SK-N-SH treated with all-trans-retinoic acid at 6 μM for 48 hours (cell line): ENCODE measurements around the gene DMRTC2.

Experiments used
- CREB5 ChIP-seq: fragments of 250-450 bp; sonication (Bioruptor Pico); IDR thresholded peaks from 2 replicates; pipeline ENCODE4 v1.5.1; 2020; ENCODE audit warnings: low read depth, mild to moderate bottlenecking, moderate library complexity
- GLIS3 ChIP-seq: fragments of 250-450 bp; sonication (Bioruptor Pico); IDR thresholded peaks from 2 replicates; pipeline ENCODE4 v1.5.0; 2020; ENCODE audit warnings: mild to moderate bottlenecking, moderate library complexity
- PPARA ChIP-seq: fragments of 250-450 bp; sonication (Bioruptor Pico); IDR thresholded peaks from 2 replicates; pipeline ENCODE4 v1.5.0; 2020; ENCODE audit warnings: mild to moderate bottlenecking, borderline replicate concordance
- TCF4 ChIP-seq: fragments of 250-450 bp; sonication (Bioruptor Pico); IDR thresholded peaks from 2 replicates; pipeline ENCODE4 v1.8.0; 2021; ENCODE audit warnings: mild to moderate bottlenecking, moderate library complexity, borderline replicate concordance
- ZNF8 ChIP-seq: fragments of 450-650 bp; formaldehyde crosslinking; IDR thresholded peaks from 2 replicates; pipeline ENCODE4 v1.5.0; 2020; ENCODE audit warnings: mild to moderate bottlenecking, moderate library complexity
- TF ChIP-seq, protein P1 (sequence below): fragments of 250-450 bp; sonication (Bioruptor Pico); IDR thresholded peaks from 2 replicates; pipeline ENCODE4 v1.5.0; 2020; ENCODE audit warnings: mild to moderate bottlenecking, moderate library complexity

GRCh38 chr19:41895745-41896580 lies 51.1 kb downstream of the DMRTC2 start:
- TF ChIP-seq ZNF8 (CRISPR knock-in tag) (no peak), TCF4 (CRISPR knock-in tag) (no peak), PPARA (CRISPR knock-in tag) (no peak), GLIS3 (no peak), CREB5 (CRISPR knock-in tag) (no peak)
- TF ChIP-seq, protein P1, sequence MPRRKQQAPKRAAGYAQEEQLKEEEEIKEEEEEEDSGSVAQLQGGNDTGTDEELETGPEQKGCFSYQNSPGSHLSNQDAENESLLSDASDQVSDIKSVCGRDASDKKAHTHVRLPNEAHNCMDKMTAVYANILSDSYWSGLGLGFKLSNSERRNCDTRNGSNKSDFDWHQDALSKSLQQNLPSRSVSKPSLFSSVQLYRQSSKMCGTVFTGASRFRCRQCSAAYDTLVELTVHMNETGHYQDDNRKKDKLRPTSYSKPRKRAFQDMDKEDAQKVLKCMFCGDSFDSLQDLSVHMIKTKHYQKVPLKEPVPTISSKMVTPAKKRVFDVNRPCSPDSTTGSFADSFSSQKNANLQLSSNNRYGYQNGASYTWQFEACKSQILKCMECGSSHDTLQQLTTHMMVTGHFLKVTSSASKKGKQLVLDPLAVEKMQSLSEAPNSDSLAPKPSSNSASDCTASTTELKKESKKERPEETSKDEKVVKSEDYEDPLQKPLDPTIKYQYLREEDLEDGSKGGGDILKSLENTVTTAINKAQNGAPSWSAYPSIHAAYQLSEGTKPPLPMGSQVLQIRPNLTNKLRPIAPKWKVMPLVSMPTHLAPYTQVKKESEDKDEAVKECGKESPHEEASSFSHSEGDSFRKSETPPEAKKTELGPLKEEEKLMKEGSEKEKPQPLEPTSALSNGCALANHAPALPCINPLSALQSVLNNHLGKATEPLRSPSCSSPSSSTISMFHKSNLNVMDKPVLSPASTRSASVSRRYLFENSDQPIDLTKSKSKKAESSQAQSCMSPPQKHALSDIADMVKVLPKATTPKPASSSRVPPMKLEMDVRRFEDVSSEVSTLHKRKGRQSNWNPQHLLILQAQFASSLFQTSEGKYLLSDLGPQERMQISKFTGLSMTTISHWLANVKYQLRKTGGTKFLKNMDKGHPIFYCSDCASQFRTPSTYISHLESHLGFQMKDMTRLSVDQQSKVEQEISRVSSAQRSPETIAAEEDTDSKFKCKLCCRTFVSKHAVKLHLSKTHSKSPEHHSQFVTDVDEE = no peak
